ENCODE results near the gene NADSYN1.

NADSYN1 gene

DNA sequence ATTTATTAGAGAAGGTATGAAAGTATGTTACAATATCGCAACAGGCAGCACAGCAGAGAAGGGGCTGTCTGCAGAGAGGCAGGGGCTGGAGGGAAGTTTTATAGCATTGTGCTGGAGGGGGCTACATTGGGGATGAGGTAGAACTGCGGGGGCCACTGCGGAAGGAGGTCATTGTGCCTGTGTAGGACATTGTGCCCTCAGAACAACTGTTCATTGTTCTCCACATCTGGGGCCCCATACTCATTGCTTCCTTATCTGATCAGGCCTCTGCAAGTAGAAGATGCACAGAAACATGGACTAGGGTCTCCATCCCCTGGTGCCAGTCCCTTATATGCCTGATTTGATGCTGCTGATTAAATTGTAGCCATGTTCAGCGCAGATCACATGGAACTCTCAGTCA, 12.1 kb downstream of the NADSYN1 start:
- no peak overlapping the region for H3K27ac ChIP-seq (ENCODE audit: low read depth, low read length)
- no peaks in the 10 kb centered on the region; the same call in 1 of the 2 replicates for H4K20me1 ChIP-seq (ENCODE audit: control insufficient read depth, insufficient read depth, low read depth, low read length)
- H3K9me3 ChIP-seq (ENCODE audit: control insufficient read depth, insufficient read depth, low read length), result no peaks in the 10 kb centered on the region
- no peaks in the 10 kb centered on the region for H3K9me2 ChIP-seq (replicated peaks; ENCODE audit: control insufficient read depth, low read length)
- H3F3A ChIP-seq (ENCODE audit: control insufficient read depth, insufficient read depth), result no peaks in the 10 kb centered on the region
- no peaks in the 10 kb centered on the region for H3K79me2 ChIP-seq (ENCODE audit: control insufficient read depth, low read length)
- H3K4me2 ChIP-seq (ENCODE audit: low read length), result no peak overlapping the region
- TF ChIP-seq EZH2phosphoT487 (IDR thresholded peaks at IDR 0.05; ENCODE audit: borderline replicate concordance, low read length) (no peak), CTCF (IDR thresholded peaks at IDR 0.05; ENCODE audit: low read depth, low read length, poor library complexity, severe bottlenecking) (no peak)
- no peaks in the 10 kb centered on the region for H3K27me3 ChIP-seq (ENCODE audit: control insufficient read depth, low read length)
- H3K36me3 ChIP-seq (ENCODE audit: control insufficient read depth, low read length), result peaks cover 47% of the 10 kb centered on the region
- H3K4me3 ChIP-seq (ENCODE audit: low read length), result no peak overlapping the region
- H3K4me1 ChIP-seq (ENCODE audit: control insufficient read depth, low read length), result no peaks in the 10 kb centered on the region

- no peaks in the 10 kb centered on the region for H3K79me2 ChIP-seq (ENCODE audit: control insufficient read depth, low read length)
- no peaks in the 10 kb centered on the region; the same call in 1 of the 2 replicates for H4K20me1 ChIP-seq (ENCODE audit: control insufficient read depth, insufficient read depth, low read depth, low read length)
- H3K4me3 ChIP-seq (ENCODE audit: low read length), result no peak overlapping the region
- no peaks in the 10 kb centered on the region for H3K27me3 ChIP-seq (ENCODE audit: control insufficient read depth, low read length)
- no peak overlapping the region for H3K4me2 ChIP-seq (ENCODE audit: low read length)
- peaks cover 36% of the 10 kb centered on the region for H3K36me3 ChIP-seq (ENCODE audit: control insufficient read depth, low read length)
- TF ChIP-seq EZH2phosphoT487 (IDR thresholded peaks at IDR 0.05; ENCODE audit: borderline replicate concordance, low read length) (no peak), CTCF (IDR thresholded peaks at IDR 0.05; ENCODE audit: low read depth, low read length, poor library complexity, severe bottlenecking) (no peak)
- H3K27ac ChIP-seq (ENCODE audit: low read depth, low read length), result no peak overlapping the region
- H3K9me2 ChIP-seq (replicated peaks; ENCODE audit: control insufficient read depth, low read length), result no peaks in the 10 kb centered on the region
- no peaks in the 10 kb centered on the region for H3K4me1 ChIP-seq (ENCODE audit: control insufficient read depth, low read length)
- no peaks in the 10 kb centered on the region for H3K9me3 ChIP-seq (ENCODE audit: control insufficient read depth, insufficient read depth, low read length)
- H3F3A ChIP-seq (ENCODE audit: control insufficient read depth, insufficient read depth), result no peaks in the 10 kb centered on the region
Measured at GRCh38 chr11:71466358-71466757, 13.4 kb downstream of the NADSYN1 start.

DNA sequence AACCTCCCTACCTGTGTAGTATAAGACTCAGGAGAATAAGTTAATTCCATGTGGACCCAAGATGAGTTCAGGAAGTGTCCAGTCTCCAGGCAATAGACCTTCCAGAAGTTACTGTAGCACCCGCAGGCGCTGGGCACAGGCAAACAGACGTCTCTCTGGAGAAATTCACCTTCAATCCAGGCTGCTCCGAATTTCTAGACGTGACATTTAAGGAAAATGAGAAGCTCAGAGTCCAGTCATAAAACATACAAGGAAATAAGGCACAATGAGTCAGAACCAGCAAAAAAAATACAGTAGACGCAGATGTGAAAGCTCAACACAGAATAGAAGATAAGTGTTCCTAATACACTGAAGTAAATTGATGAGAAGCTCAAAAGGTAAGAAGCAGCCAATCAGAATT, 14.2 kb downstream of the NADSYN1 start:
- H3K4me2 ChIP-seq (ENCODE audit: low read length), result no peak overlapping the region
- H3K9me2 ChIP-seq (replicated peaks; ENCODE audit: control insufficient read depth, low read length), result no peaks in the 10 kb centered on the region
- H3K9me3 ChIP-seq (ENCODE audit: control insufficient read depth, insufficient read depth, low read length), result no peaks in the 10 kb centered on the region
- no peak for TF ChIP-seq CTCF (IDR thresholded peaks at IDR 0.05; ENCODE audit: low read depth, low read length, poor library complexity, severe bottlenecking)
- no peak for TF ChIP-seq EZH2phosphoT487 (IDR thresholded peaks at IDR 0.05; ENCODE audit: borderline replicate concordance, low read length)
- no peak overlapping the region for H3K4me3 ChIP-seq (ENCODE audit: low read length)
- H4K20me1 ChIP-seq (ENCODE audit: control insufficient read depth, insufficient read depth, low read depth, low read length), result no peaks in the 10 kb centered on the region; the same call in 1 of the 2 replicates
- H3K27me3 ChIP-seq (ENCODE audit: control insufficient read depth, low read length), result no peaks in the 10 kb centered on the region
- H3K79me2 ChIP-seq (ENCODE audit: control insufficient read depth, low read length), result no peaks in the 10 kb centered on the region
- no peaks in the 10 kb centered on the region for H3F3A ChIP-seq (ENCODE audit: control insufficient read depth, insufficient read depth)
- no peaks in the 10 kb centered on the region for H3K4me1 ChIP-seq (ENCODE audit: control insufficient read depth, low read length)
- peaks cover 36% of the 10 kb centered on the region for H3K36me3 ChIP-seq (ENCODE audit: control insufficient read depth, low read length)
- H3K27ac ChIP-seq (ENCODE audit: low read depth, low read length), result no peak overlapping the region

Data from DOHH2 (cell line).